RWPE1 (cell line): ENCODE results near the gene CD86.

ENCODE experiments used
- CTCF ChIA-PET: fragments of 350-600 bp; sonication (Branson Sonifier 250); formaldehyde crosslinking; extraction: SDS; loops from one replicate; lab custom pipeline; 2021; lab: Yijun Ruan, JAX
- POLR2A ChIA-PET: fragments of 400-600 bp; formaldehyde crosslinking; extraction: SDS; loops from one replicate; lab custom pipeline; 2020; ENCODE audit warnings: antibody characterized with exemption; ENCODE audit not compliant: low non-redundant PET; lab: Yijun Ruan, JAX
- DNase-seq: peaks from one replicate; pipeline ENCODE4 v3.0.0; 2012; ENCODE audit warnings: low spot score
- H3K27ac ChIP-seq: fragments of 450-650 bp; 2 replicates; pipeline ENCODE4 v1.5.1; 2017
- TF ChIP-seq, protein P1 (sequence below): fragments of 450-650 bp; conservative IDR thresholded peaks from 2 replicates; pipeline ENCODE4 v1.5.1; 2017; ENCODE audit warnings: low read depth, mild to moderate bottlenecking

CD86 gene

DNA sequence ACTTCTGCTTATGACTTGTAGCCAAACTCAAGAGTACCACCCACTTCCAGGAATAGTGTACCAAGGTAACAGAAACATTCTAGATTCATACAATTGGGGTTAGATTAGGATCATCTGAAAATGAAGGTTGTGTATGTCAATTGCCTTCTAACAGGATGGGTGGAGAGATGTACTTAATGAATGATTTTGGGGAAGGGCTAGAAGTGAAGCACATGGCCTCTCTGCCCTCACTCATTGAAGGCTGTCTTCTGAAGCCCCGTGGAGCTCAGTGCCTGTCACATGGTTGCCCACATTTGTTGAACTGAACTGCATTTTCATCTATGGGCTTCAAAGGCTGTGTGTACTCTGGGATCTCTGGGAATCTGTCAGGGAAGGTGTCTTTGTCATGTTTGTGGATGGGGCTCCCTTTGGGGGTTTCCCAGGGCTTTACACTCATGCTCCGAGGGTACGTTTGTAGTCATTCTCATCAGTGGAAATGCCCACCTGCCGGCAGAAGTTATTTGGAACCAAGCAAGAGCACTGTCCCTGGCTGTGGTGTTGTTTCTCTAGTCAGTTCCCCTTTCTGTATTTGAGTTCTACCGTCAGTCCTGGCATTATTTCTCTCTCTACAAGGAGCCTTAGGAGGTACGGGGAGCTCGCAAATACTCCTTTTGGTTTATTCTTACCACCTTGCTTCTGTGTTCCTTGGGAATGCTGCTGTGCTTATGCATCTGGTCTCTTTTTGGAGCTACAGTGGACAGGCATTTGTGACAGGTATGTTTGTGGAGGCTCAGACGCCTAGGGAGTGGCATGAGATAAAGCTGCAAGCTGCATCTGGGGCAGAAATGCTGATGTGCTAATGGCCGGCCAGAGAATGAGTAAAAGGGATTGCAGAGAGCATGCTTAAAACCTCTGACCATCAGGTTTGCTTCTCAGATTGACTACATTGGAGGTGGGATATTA, 22.4 kb downstream of the CD86 start:
- TF ChIP-seq, protein P1, sequence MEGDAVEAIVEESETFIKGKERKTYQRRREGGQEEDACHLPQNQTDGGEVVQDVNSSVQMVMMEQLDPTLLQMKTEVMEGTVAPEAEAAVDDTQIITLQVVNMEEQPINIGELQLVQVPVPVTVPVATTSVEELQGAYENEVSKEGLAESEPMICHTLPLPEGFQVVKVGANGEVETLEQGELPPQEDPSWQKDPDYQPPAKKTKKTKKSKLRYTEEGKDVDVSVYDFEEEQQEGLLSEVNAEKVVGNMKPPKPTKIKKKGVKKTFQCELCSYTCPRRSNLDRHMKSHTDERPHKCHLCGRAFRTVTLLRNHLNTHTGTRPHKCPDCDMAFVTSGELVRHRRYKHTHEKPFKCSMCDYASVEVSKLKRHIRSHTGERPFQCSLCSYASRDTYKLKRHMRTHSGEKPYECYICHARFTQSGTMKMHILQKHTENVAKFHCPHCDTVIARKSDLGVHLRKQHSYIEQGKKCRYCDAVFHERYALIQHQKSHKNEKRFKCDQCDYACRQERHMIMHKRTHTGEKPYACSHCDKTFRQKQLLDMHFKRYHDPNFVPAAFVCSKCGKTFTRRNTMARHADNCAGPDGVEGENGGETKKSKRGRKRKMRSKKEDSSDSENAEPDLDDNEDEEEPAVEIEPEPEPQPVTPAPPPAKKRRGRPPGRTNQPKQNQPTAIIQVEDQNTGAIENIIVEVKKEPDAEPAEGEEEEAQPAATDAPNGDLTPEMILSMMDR: no peak
- no peak overlapping the region for H3K27ac ChIP-seq
- ChIA-PET POLR2A (no interaction called here), CTCF (no interaction called here)
- DNase-seq: no peak

GRCh38 chr3:122078235-122078935, 23.2 kb downstream of the CD86 start:
- ChIA-PET POLR2A (no interaction called here), CTCF (interaction anchor here (0.6 kb wide), 1 partner anchor 9 kb away, joined by 3 read pairs; no protein-coding TSS in a partner anchor)
- DNase-seq: no peak
- TF ChIP-seq, protein P1: no peak
- no peak overlapping the region for H3K27ac ChIP-seq

- POLR2A ChIA-PET: no interaction called here
- TF ChIP-seq, protein P1: no peak
- no peak for DNase-seq
- CTCF ChIA-PET: interaction anchor here (0.6 kb wide), 1 partner anchor 252 kb away, joined by 3 read pairs; no protein-coding TSS in a partner anchor
- no peak overlapping the region for H3K27ac ChIP-seq
These were observed 24.5 kb downstream of the CD86 start for GRCh38 chr3:122079524-122080206.

GRCh38 chr3:122080207-122080587, 25.0 kb downstream of the CD86 start:
- TF ChIP-seq, protein P1: no peak
- no peak for DNase-seq
- POLR2A ChIA-PET: no interaction called here
- CTCF ChIA-PET: no interaction called here
- H3K27ac ChIP-seq: no peak overlapping the region

DNA sequence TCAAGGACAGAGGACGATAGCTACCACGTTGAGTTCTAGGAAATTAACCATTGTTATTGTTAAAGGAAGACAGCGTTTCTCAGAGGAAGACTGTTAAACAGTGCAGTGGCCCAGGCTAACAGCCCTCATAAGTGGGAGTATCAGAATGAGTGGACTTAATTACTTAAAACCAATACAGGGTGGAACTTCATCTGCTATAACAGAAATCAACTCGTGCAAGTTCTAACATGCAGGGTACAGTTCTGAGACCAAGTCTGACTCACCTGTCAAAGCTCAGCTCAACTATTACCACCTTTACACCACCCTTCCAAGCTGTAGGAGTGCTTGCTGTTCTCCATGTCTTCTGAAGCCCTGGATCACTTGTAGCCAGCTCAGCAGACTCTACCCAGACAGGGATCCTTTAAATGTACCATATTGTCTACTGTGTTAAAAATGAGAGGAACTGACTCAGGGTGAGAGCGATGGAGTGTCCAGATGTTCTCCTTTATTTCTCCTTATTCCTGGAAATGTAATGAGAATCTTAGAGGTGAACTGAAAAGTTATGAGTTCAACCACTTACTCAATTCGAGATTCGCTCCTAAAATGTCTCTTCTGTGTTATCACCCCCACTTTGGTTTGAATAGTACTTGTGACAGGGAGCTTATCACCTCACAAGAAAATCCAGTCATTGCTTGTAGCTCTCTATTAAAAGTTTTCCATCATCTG, 26.5 kb downstream of the CD86 start:
- no peak overlapping the region for H3K27ac ChIP-seq
- CTCF ChIA-PET: interaction anchor here (0.7 kb wide), 1 partner anchor 36 kb away, joined by 3 read pairs; no protein-coding TSS in a partner anchor
- POLR2A ChIA-PET: no interaction called here
- DNase-seq: peak; percentile 66
- TF ChIP-seq, protein P1: no peak
